Activated CD8-positive, alpha-beta memory T cell treated with anti-CD3 and anti-CD28 coated beads, Interleukin-2, amount 50 U/mL, for 1 hour (primary cell): Measurements from ENCODE around the gene IGLL1.

ENCODE experiments used
- DNase-seq: peaks from one replicate; pipeline ENCODE4 v3.0.0-alpha.2; 2020; ENCODE audit errors: extremely low read depth

IGLL1 gene

GRCh38 chr22:23527971-23528740 is 51.9 kb downstream of the IGLL1 start:
- no peak for DNase-seq

- no peak for DNase-seq
Measured at GRCh38 chr22:23526596-23527316, 53.3 kb downstream of the IGLL1 start.

- DNase-seq: no peak
Measured at GRCh38 chr22:23525510-23525909, 54.6 kb downstream of the IGLL1 start.

GRCh38 chr22:23524226-23524625 is 55.9 kb downstream of the IGLL1 start:
- no peak for DNase-seq

- no peak for DNase-seq
Measured at GRCh38 chr22:23523713-23524112, 56.4 kb downstream of the IGLL1 start.
